ENCODE results near the gene OR10H1. TPM values are rescaled to one million over a fixed set of nuclear protein-coding genes. Genes with fewer than 3 reads are reported as not detected.

OR10H1 gene
- total RNA-seq, 1 experiment from 2014 or later, result not detected

DNA sequence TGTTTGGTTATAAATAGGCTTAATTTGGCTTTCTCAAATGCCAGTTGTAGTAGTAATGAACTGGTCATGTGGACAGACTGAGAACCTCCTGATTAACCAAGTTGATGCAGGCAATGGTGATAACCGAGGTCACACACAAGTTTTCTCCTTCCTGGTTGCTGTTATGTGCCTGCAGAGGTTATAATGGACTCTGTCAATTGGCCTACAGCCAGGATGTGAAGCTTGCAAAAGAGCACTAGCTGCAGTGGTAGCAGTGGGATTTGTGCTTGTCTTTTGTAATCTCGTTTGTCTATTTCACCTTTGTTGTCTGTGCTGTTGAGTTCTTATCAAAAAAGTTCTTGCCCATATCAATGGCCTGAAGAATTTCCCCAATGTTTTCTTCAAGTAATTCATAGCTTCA lies 57.1 kb downstream of the OR10H1 start:
- TF ChIP-seq, protein P1, sequence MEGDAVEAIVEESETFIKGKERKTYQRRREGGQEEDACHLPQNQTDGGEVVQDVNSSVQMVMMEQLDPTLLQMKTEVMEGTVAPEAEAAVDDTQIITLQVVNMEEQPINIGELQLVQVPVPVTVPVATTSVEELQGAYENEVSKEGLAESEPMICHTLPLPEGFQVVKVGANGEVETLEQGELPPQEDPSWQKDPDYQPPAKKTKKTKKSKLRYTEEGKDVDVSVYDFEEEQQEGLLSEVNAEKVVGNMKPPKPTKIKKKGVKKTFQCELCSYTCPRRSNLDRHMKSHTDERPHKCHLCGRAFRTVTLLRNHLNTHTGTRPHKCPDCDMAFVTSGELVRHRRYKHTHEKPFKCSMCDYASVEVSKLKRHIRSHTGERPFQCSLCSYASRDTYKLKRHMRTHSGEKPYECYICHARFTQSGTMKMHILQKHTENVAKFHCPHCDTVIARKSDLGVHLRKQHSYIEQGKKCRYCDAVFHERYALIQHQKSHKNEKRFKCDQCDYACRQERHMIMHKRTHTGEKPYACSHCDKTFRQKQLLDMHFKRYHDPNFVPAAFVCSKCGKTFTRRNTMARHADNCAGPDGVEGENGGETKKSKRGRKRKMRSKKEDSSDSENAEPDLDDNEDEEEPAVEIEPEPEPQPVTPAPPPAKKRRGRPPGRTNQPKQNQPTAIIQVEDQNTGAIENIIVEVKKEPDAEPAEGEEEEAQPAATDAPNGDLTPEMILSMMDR (IDR thresholded peaks at IDR 0.05; ENCODE audit: insufficient read depth in 1 of 2, low read depth in 1 of 2, low read length in 1 of 2, severe bottlenecking in 1 of 2, unreplicated experiment in 1 of 2), result no peak
- Histone ChIP-seq H3K27me3 (replicated peaks; ENCODE audit: control insufficient read depth, insufficient read depth, low read length) (no peaks in the 10 kb centered on the region), H3K9me3 (no peaks in the 10 kb centered on the region), H3K36me3 (ENCODE audit: control insufficient read depth, insufficient read depth, low read length) (no peaks in the 10 kb centered on the region), H3K4me3 (ENCODE audit: low read depth, low read length) (no peak overlapping the region), H3K4me1 (peaks cover 2% of the 10 kb centered on the region; the same call in 1 of the 2 replicates)
- intact Hi-C loops (cut with micrococcal nuclease; ENCODE audit: unreplicated experiment), result no loop called here
- Mint-ChIP-seq H3K9me3 (ENCODE audit: unreplicated experiment) (peaks cover 1% of the 10 kb centered on the region), H3K36me3 (ENCODE audit: insufficient read depth, unreplicated experiment) (no peaks in the 10 kb centered on the region), H3K4me3 (ENCODE audit: unreplicated experiment) (no peak overlapping the region), H3K27ac (ENCODE audit: unreplicated experiment) (no peak overlapping the region), H3K27me3 (ENCODE audit: insufficient read depth, unreplicated experiment) (peaks cover 5% of the 10 kb centered on the region), H3K4me1 (ENCODE audit: low read depth, unreplicated experiment) (peaks cover 2% of the 10 kb centered on the region)
- no peak for DNase-seq
- BruUV-seq (replicated peaks), result no TSS peak
- ChIA-PET POLR2A (no interaction called here), CTCF (no interaction called here)

Other genes with a start within 250 kb of the OR10H1 start
- not detected in 2 replicates for gene CYP4F8, start 200.4 kb downstream of the OR10H1 start, total RNA-seq (2022)
- 0.65 and 0.93 TPM in 2 replicates for gene CYP4F3, start 174.8 kb downstream of the OR10H1 start, total RNA-seq (2022)
- gene CYP4F12, start 142.6 kb downstream of the OR10H1 start, total RNA-seq (2022), result 0.16 and 0.39 TPM in 2 replicates
- gene OR10H2, start 87.6 kb downstream of the OR10H1 start, total RNA-seq (2022), result not detected in 2 replicates
- not detected in 2 replicates for gene OR10H3, start 77.7 kb downstream of the OR10H1 start, total RNA-seq (2022)
- not detected in 2 replicates for gene OR10H5, start 28.0 kb downstream of the OR10H1 start, total RNA-seq (2022)
- gene CYP4F2, start 82.4 kb upstream of the OR10H1 start, total RNA-seq (2022), result not detected in 2 replicates
- not detected in 2 replicates for gene CYP4F11, start 118.9 kb upstream of the OR10H1 start, total RNA-seq (2022)
- not detected in 2 replicates for gene OR10H4, start 133.3 kb upstream of the OR10H1 start, total RNA-seq (2022)